ENCODE data around the gene COL1A2. TPM values are rescaled to one million over a fixed set of nuclear protein-coding genes. Genes with fewer than 3 reads are reported as not detected.

The COL1A2 gene
- total and polyA plus RNA-seq, 2 donors (not counting 1 experiment from before 2014, with no cell fraction given): 2,400 to 3,638 TPM

DNA sequence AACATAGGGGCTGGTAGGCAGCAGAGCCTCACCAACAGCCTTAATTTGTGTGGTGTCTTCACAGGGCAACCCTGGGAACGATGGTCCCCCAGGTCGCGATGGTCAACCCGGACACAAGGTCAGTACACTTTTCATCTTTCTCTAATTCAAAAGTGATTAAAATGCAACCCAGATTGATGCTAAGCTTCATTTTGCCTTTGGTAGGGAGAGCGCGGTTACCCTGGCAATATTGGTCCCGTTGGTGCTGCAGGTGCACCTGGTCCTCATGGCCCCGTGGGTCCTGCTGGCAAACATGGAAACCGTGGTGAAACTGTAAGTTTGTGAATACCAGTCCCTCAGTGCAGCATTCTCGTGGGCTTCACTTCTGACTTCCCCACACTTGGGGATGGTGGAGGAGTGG lies 30.9 kb downstream of the COL1A2 start:
- H3K9ac ChIP-seq (ENCODE audit: insufficient read depth, low read length): no peak overlapping the region
- peaks cover 7% of the 10 kb centered on the region for H3K4me1 ChIP-seq (ENCODE audit: control insufficient read depth, extremely low read depth, insufficient read depth, low read length)
- DNase-seq (ENCODE audit: low read depth in 2 of 2): no peak
- H3K4me3 ChIP-seq (replicated peaks in 1 of 4; ENCODE audit: control extremely low read depth in 1 of 4, insufficient read depth in 1 of 4, low read depth in 3 of 4, low read length in 4 of 4): no peak overlapping the region
- H4K20me1 ChIP-seq (ENCODE audit: control insufficient read depth, extremely low read depth, insufficient read depth, low read length): peaks cover 4% of the 10 kb centered on the region
- H3K27me3 ChIP-seq (ENCODE audit: control insufficient read depth, insufficient read depth, low read length): no peaks in the 10 kb centered on the region
- H3K4me2 ChIP-seq (ENCODE audit: extremely low read depth, insufficient read depth, low read length): no peak overlapping the region
- no peak for TF ChIP-seq EZH2 (IDR thresholded peaks at IDR 0.05; ENCODE audit: low read length, missing control alignments)
- TF ChIP-seq, protein P1, sequence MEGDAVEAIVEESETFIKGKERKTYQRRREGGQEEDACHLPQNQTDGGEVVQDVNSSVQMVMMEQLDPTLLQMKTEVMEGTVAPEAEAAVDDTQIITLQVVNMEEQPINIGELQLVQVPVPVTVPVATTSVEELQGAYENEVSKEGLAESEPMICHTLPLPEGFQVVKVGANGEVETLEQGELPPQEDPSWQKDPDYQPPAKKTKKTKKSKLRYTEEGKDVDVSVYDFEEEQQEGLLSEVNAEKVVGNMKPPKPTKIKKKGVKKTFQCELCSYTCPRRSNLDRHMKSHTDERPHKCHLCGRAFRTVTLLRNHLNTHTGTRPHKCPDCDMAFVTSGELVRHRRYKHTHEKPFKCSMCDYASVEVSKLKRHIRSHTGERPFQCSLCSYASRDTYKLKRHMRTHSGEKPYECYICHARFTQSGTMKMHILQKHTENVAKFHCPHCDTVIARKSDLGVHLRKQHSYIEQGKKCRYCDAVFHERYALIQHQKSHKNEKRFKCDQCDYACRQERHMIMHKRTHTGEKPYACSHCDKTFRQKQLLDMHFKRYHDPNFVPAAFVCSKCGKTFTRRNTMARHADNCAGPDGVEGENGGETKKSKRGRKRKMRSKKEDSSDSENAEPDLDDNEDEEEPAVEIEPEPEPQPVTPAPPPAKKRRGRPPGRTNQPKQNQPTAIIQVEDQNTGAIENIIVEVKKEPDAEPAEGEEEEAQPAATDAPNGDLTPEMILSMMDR (conservative IDR thresholded peaks at IDR 0.05 in 1 of 2, IDR thresholded peaks at IDR 0.05 in 1 of 2; ENCODE audit: low read depth in 1 of 2, low read length in 2 of 2): no peak
- peaks cover 13% of the 10 kb centered on the region for H3K79me2 ChIP-seq (ENCODE audit: control insufficient read depth, insufficient read depth, low read length)
- H3K27ac ChIP-seq (ENCODE audit: insufficient read depth, low read length): no peak overlapping the region
- peaks cover 45% of the 10 kb centered on the region for H3K36me3 ChIP-seq (ENCODE audit: control insufficient read depth, insufficient read depth, low read length)
- H3K9me3 ChIP-seq (ENCODE audit: control insufficient read depth, insufficient read depth, low read depth, low read length): no peaks in the 10 kb centered on the region
- H2AFZ ChIP-seq (ENCODE audit: low read length): no peak overlapping the region

DNA sequence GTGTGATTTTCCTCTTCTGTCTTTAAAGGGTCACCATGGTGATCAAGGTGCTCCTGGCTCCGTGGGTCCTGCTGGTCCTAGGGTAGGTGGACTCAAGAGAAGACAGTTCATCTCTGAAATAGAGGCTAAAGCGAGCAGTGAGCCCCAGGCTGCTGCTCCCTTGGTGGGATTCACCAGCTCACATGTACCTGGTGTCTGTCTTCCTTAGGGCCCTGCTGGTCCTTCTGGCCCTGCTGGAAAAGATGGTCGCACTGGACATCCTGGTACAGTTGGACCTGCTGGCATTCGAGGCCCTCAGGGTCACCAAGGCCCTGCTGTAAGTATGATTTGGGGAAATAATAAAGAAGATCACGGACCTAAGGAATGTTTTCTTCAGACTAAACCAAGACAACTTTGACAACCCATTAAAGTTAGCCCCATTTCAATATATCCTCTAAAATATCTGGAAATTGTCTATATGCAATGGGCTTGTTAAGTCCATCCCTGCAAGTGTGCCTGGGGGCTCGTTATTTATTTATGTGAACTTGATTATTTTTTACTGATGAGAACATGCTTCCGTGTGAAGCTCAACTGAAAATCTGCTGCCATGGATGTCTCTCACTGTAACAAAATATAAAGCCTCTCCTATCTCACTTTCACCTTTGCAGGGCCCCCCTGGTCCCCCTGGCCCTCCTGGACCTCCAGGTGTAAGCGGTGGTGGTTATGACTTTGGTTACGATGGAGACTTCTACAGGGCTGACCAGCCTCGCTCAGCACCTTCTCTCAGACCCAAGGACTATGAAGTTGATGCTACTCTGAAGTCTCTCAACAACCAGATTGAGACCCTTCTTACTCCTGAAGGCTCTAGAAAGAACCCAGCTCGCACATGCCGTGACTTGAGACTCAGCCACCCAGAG lies 32.5 kb downstream of the COL1A2 start:
- Histone ChIP-seq H3K4me3 (replicated peaks in 1 of 4; ENCODE audit: control extremely low read depth in 1 of 4, insufficient read depth in 1 of 4, low read depth in 3 of 4, low read length in 4 of 4) (no peak overlapping the region), H3K4me1 (ENCODE audit: control insufficient read depth, extremely low read depth, insufficient read depth, low read length) (peaks cover 3% of the 10 kb centered on the region), H3K27me3 (ENCODE audit: control insufficient read depth, insufficient read depth, low read length) (no peaks in the 10 kb centered on the region), H3K36me3 (ENCODE audit: control insufficient read depth, insufficient read depth, low read length) (peaks cover 41% of the 10 kb centered on the region), H3K9me3 (ENCODE audit: control insufficient read depth, insufficient read depth, low read depth, low read length) (no peaks in the 10 kb centered on the region), H3K79me2 (ENCODE audit: control insufficient read depth, insufficient read depth, low read length) (peaks cover 7% of the 10 kb centered on the region), H3K4me2 (ENCODE audit: extremely low read depth, insufficient read depth, low read length) (no peak overlapping the region), H3K9ac (ENCODE audit: insufficient read depth, low read length) (no peak overlapping the region), H3K27ac (ENCODE audit: insufficient read depth, low read length) (peak overlapping the region; percentile 46), H2AFZ (ENCODE audit: low read length) (no peak overlapping the region), H4K20me1 (ENCODE audit: control insufficient read depth, extremely low read depth, insufficient read depth, low read length) (peaks cover 5% of the 10 kb centered on the region)
- TF ChIP-seq, protein P1 (conservative IDR thresholded peaks at IDR 0.05 in 1 of 2, IDR thresholded peaks at IDR 0.05 in 1 of 2; ENCODE audit: low read depth in 1 of 2, low read length in 2 of 2): no peak
- TF ChIP-seq EZH2 (IDR thresholded peaks at IDR 0.05; ENCODE audit: low read length, missing control alignments): no peak
- no peak for DNase-seq (ENCODE audit: low read depth in 2 of 2)

DNA sequence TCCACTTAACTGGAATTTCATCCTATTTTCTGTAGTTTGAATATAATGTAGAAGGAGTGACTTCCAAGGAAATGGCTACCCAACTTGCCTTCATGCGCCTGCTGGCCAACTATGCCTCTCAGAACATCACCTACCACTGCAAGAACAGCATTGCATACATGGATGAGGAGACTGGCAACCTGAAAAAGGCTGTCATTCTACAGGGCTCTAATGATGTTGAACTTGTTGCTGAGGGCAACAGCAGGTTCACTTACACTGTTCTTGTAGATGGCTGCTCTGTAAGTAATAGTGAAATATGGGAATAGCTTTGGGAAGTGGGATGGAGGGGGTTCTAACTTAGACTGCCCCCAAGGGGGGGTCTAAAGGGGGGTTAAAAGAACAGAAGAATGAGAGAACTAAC lies 34.5 kb downstream of the COL1A2 start:
- no peaks in the 10 kb centered on the region for H3K27me3 ChIP-seq (ENCODE audit: control insufficient read depth, insufficient read depth, low read length)
- peaks cover 7% of the 10 kb centered on the region for H4K20me1 ChIP-seq (ENCODE audit: control insufficient read depth, extremely low read depth, insufficient read depth, low read length)
- H3K4me3 ChIP-seq (replicated peaks in 1 of 4; ENCODE audit: control extremely low read depth in 1 of 4, insufficient read depth in 1 of 4, low read depth in 3 of 4, low read length in 4 of 4): no peak overlapping the region
- no peak overlapping the region for H3K9ac ChIP-seq (ENCODE audit: insufficient read depth, low read length)
- no peaks in the 10 kb centered on the region for H3K9me3 ChIP-seq (ENCODE audit: control insufficient read depth, insufficient read depth, low read depth, low read length)
- H3K27ac ChIP-seq (ENCODE audit: insufficient read depth, low read length): no peak overlapping the region
- no peak overlapping the region for H3K4me2 ChIP-seq (ENCODE audit: extremely low read depth, insufficient read depth, low read length)
- no peak for DNase-seq (ENCODE audit: low read depth in 2 of 2)
- TF ChIP-seq EZH2 (IDR thresholded peaks at IDR 0.05; ENCODE audit: low read length, missing control alignments): no peak
- TF ChIP-seq, protein P1 (conservative IDR thresholded peaks at IDR 0.05 in 1 of 2, IDR thresholded peaks at IDR 0.05 in 1 of 2; ENCODE audit: low read depth in 1 of 2, low read length in 2 of 2): no peak
- peaks cover 31% of the 10 kb centered on the region for H3K36me3 ChIP-seq (ENCODE audit: control insufficient read depth, insufficient read depth, low read length)
- no peak overlapping the region for H2AFZ ChIP-seq (ENCODE audit: low read length)
- H3K4me1 ChIP-seq (ENCODE audit: control insufficient read depth, extremely low read depth, insufficient read depth, low read length): peaks cover 2% of the 10 kb centered on the region
- H3K79me2 ChIP-seq (ENCODE audit: control insufficient read depth, insufficient read depth, low read length): peaks cover 4% of the 10 kb centered on the region

All from fibroblast of lung (primary cell).